Prostate gland (tissue), 2 donors: ENCODE measurements around the gene C16orf86.

Experiments
- POLR2A ChIP-seq: fragments of 450-650 bp; IDR thresholded peaks from one replicate; pipeline ENCODE4 v1.6.1; 2016; ENCODE audit warnings: antibody characterized with exemption, mild to moderate bottlenecking
- POLR2AphosphoS5 ChIP-seq: sonication (generic); formaldehyde crosslinking; IDR thresholded peaks from one replicate; pipeline ENCODE4 v1.6.1; 2017; ENCODE audit warnings: antibody characterized with exemption
- TF ChIP-seq, protein P1 (sequence below), 4 experiments: fragments of 200-600 bp in 2 of 4; fragments of 450-650 bp in 2 of 4; sonication (generic) in 2 of 4; IDR thresholded peaks; 1 replicate in 3 of 4; 2 replicates in 1 of 4; pipeline ENCODE4 v1.5.1; 2016 to 2019; ENCODE audit warnings: antibody characterized with exemption in 4 of 4, mild to moderate bottlenecking in 2 of 4, moderate library complexity in 2 of 4

DNA sequence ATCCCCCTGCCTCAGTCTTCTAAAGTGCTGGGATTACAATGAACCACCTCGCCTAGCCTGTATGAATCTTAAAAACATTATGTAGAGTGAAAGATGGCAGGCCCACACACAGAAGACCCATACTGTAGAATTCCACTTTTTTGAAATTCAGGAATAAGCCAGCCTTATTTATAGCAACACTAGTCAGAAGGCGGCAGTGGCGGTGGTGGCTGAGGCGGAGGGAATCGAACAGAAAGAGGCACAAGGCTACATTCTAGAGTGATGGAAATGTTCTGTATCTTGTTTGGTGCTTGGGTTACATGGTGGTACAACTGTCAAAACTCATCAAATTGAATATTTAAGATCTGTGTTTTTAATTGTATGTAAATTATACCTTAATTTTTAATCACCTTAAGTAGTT, 41.2 kb downstream of the C16orf86 start:
- TF ChIP-seq, protein P1, sequence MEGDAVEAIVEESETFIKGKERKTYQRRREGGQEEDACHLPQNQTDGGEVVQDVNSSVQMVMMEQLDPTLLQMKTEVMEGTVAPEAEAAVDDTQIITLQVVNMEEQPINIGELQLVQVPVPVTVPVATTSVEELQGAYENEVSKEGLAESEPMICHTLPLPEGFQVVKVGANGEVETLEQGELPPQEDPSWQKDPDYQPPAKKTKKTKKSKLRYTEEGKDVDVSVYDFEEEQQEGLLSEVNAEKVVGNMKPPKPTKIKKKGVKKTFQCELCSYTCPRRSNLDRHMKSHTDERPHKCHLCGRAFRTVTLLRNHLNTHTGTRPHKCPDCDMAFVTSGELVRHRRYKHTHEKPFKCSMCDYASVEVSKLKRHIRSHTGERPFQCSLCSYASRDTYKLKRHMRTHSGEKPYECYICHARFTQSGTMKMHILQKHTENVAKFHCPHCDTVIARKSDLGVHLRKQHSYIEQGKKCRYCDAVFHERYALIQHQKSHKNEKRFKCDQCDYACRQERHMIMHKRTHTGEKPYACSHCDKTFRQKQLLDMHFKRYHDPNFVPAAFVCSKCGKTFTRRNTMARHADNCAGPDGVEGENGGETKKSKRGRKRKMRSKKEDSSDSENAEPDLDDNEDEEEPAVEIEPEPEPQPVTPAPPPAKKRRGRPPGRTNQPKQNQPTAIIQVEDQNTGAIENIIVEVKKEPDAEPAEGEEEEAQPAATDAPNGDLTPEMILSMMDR (IDR thresholded peaks at IDR 0.05): no peak
- TF ChIP-seq POLR2A (no peak), POLR2AphosphoS5 (no peak)
